OCI-LY7 (cell line): ENCODE data around the gene LTBP2. TPM values are rescaled to one million over a fixed set of nuclear protein-coding genes. Genes with fewer than 3 reads are reported as not detected.

Experiments
- BruUV-seq: library from RNA; stranded (reverse); fragments of 400-500 nt; replicated peaks from 2 replicates; lab custom pipeline; 2021; lab: Mats Ljungman, UMichigan
- CTCF ChIA-PET: fragments of 300-600 bp; sonication (Branson Sonifier 250); formaldehyde crosslinking; loops from one replicate; lab custom pipeline; 2022; ENCODE audit warnings: antibody characterized with exemption; ENCODE audit not compliant: unreplicated experiment; lab: Charles Lee
- POLR2A ChIA-PET: fragments of 300-600 bp; sonication (Branson Sonifier 250); formaldehyde crosslinking; loops from one replicate; lab custom pipeline; 2022; ENCODE audit warnings: antibody characterized with exemption; lab: Charles Lee
- DNase-seq: peaks from one replicate; pipeline ENCODE4 v3.0.0-alpha.2; 2015; ENCODE audit warnings: low spot score
- H2AFZ ChIP-seq: fragments of 200-600 bp; sonication (generic), shearing (Covaris generic); 2 replicates; pipeline ENCODE4 v1.6.1; 2014; ENCODE audit warnings: mild to moderate bottlenecking, antibody characterized with exemption, low read length, moderate library complexity
- H3K27ac ChIP-seq: fragments of 200-600 bp; sonication (generic); 2 replicates; pipeline ENCODE4 v1.5.1; 2014; ENCODE audit warnings: mixed run types, low read depth, mild to moderate bottlenecking, moderate library complexity, low read length, inconsistent platforms; ENCODE audit not compliant: poor library complexity, severe bottlenecking
- H3K36me3 ChIP-seq: fragments of 200-600 bp; sonication (generic); 2 replicates; pipeline ENCODE4 v1.6.1; 2014; ENCODE audit warnings: mild to moderate bottlenecking, antibody characterized with exemption, low read length, moderate library complexity, mixed read lengths; ENCODE audit not compliant: insufficient read depth
- H3K4me1 ChIP-seq: fragments of 200-600 bp; sonication (generic); 2 replicates; pipeline ENCODE4 v1.5.1; 2014; ENCODE audit warnings: mild to moderate bottlenecking, low read length; ENCODE audit not compliant: insufficient read depth, poor library complexity, severe bottlenecking
- H3K4me2 ChIP-seq: fragments of 200-600 bp; sonication (generic); 2 replicates; pipeline ENCODE4 v1.6.1; 2014; ENCODE audit warnings: mild to moderate bottlenecking, low read length
- H3K4me3 ChIP-seq: fragments of 200-600 bp; sonication (generic); 2 replicates; pipeline ENCODE4 v1.5.1; 2014; ENCODE audit warnings: mild to moderate bottlenecking, low read depth, low read length; ENCODE audit not compliant: poor library complexity, severe bottlenecking
- H3K79me2 ChIP-seq: fragments of 200-600 bp; sonication (generic); 2 replicates; pipeline ENCODE4 v1.6.1; 2016; ENCODE audit warnings: low read depth, mild to moderate bottlenecking, low read length, moderate library complexity, mixed read lengths; ENCODE audit not compliant: insufficient read depth
- H3K9me2 ChIP-seq: fragments of 200-600 bp; sonication (generic); 2 replicates; pipeline ENCODE4 v1.6.1; 2016; ENCODE audit warnings: mild to moderate bottlenecking, low read length, mixed read lengths; ENCODE audit not compliant: insufficient read depth
- H3K9me3 ChIP-seq: fragments of 200-600 bp; sonication (generic); 2 replicates; pipeline ENCODE4 v1.6.1; 2014; ENCODE audit warnings: mild to moderate bottlenecking, mixed run types, low read length, mixed read lengths
- H4K20me1 ChIP-seq: fragments of 200-600 bp; sonication (generic); 2 replicates; pipeline ENCODE4 v1.6.1; 2014; ENCODE audit warnings: mild to moderate bottlenecking, antibody characterized with exemption, low read length, moderate library complexity, mixed read lengths; ENCODE audit not compliant: insufficient read depth
- EZH2phosphoT487 ChIP-seq: fragments of 200-600 bp; sonication (generic); IDR thresholded peaks from 2 replicates; pipeline ENCODE4 v1.6.1; 2018; ENCODE audit warnings: low read depth, borderline replicate concordance, mild to moderate bottlenecking, mixed run types, antibody characterized with exemption, low read length, moderate library complexity, mixed read lengths
- intact Hi-C: fragments of 100-400 bp; cut with micrococcal nuclease; formaldehyde crosslinking; loops from one replicate; pipeline ENCODE4 v1.10.0; 2022; ENCODE audit not compliant: unreplicated experiment
- total RNA-seq, 2 experiments: library from RNA; depleted of rRNA in 1 of 2; stranded (reverse); fragments of >200 nt in 1 of 2; shearing (Covaris generic) in 1 of 2; gene quantifications; 2 replicates each; pipeline ENCODE4 v1.2.3, GENCODE V29; 2014 to 2022
- TF ChIP-seq, protein P1 (sequence below): fragments of 200-600 bp; sonication (generic); conservative IDR thresholded peaks from 2 replicates; pipeline ENCODE4 v1.5.1; 2014; ENCODE audit warnings: mild to moderate bottlenecking, antibody characterized with exemption, low read length, moderate library complexity, mixed read lengths

LTBP2 gene
- total RNA-seq, 2 experiments from 2014 or later = 0.15 to 0.25 TPM

DNA sequence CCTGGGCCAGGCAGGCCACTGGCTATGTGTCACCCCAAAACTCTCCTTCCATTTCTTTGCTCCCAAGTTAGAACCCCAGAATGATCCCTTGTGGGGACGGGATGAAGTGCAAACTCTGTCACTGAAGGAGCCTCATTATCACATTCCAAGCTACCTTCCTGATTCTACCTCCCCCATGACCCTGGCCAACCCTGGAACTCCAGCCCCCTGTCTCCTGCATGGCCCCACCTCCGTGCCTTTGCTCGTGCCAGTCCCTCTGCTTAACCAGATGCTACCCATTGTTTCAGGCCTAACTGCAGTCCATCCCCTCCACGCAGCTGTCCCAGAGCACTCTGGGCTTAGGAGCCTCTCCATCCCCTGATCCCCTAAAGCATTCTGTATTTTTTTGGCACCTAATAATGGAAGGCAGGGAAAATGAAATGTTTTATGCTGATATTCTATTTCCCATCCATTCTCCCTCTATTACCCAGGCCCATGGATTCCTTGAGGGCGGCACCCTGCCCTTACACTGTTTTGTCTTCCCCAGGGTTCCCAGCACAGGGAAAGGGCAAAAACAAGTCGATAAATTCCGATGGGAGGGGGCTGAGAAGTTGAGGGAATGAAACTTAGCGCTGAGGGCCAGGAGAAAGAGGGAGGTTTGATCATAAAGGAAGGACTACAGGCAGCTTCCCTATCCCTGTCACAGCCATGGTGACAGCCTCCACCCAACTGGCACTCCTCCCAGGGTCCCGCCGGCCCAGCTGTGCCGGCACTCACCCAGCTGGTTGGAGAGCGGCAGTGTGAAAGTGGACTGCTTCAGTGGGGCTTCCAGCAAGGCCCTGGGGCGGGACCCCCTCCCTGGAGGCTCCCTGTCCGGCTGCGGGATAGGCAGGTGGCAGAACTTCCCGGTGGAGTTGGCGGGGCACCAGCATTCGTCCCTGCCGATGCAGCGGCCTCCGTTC lies 60.3 kb downstream of the LTBP2 start:
- H3K27ac ChIP-seq = no peak overlapping the region
- BruUV-seq = no TSS peak
- ChIA-PET POLR2A (no interaction called here), CTCF (interaction anchor here (0.5 kb wide), 1 partner anchor 27 kb away, joined by 11 read pairs; no protein-coding TSS in a partner anchor)
- intact Hi-C loops = no loop called here
- H3K36me3 ChIP-seq = no peaks in the 10 kb centered on the region
- H3K4me3 ChIP-seq = no peak overlapping the region
- H3K4me2 ChIP-seq = no peak overlapping the region
- TF ChIP-seq EZH2phosphoT487 = no peak
- TF ChIP-seq, protein P1, sequence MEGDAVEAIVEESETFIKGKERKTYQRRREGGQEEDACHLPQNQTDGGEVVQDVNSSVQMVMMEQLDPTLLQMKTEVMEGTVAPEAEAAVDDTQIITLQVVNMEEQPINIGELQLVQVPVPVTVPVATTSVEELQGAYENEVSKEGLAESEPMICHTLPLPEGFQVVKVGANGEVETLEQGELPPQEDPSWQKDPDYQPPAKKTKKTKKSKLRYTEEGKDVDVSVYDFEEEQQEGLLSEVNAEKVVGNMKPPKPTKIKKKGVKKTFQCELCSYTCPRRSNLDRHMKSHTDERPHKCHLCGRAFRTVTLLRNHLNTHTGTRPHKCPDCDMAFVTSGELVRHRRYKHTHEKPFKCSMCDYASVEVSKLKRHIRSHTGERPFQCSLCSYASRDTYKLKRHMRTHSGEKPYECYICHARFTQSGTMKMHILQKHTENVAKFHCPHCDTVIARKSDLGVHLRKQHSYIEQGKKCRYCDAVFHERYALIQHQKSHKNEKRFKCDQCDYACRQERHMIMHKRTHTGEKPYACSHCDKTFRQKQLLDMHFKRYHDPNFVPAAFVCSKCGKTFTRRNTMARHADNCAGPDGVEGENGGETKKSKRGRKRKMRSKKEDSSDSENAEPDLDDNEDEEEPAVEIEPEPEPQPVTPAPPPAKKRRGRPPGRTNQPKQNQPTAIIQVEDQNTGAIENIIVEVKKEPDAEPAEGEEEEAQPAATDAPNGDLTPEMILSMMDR = no peak
- H3K9me2 ChIP-seq = no peaks in the 10 kb centered on the region
- H3K79me2 ChIP-seq = no peaks in the 10 kb centered on the region
- H3K4me1 ChIP-seq = peaks cover 2% of the 10 kb centered on the region
- H3K9me3 ChIP-seq = no peaks in the 10 kb centered on the region
- H4K20me1 ChIP-seq = no peaks in the 10 kb centered on the region
- DNase-seq = no peak
- no peak overlapping the region for H2AFZ ChIP-seq

DNA sequence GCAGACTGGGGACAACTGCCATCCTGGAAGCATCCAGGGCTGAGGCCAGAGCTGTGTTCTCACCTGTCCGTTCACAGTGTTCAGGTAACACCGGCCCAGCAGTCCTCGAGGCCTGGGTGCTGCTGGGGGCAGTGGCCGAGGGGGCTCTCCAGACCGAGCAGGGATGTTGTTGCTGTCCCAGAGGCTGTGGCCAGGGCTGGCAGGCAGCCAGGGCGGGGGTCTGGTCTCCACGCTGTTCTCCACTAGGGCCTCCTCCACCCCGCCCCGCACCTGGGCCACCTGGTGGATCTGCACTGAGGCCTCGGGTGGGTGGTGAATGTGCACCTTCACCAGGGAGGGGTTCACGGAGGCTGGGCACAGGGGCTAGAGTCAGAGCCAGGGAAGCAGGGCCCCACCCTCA lies 61.0 kb downstream of the LTBP2 start:
- ChIA-PET CTCF (no interaction called here), POLR2A (no interaction called here)
- no peaks in the 10 kb centered on the region for H3K36me3 ChIP-seq
- H2AFZ ChIP-seq = no peak overlapping the region
- no peak for DNase-seq
- intact Hi-C loops = no loop called here
- no peaks in the 10 kb centered on the region for H3K79me2 ChIP-seq
- no peak overlapping the region for H3K4me2 ChIP-seq
- H3K4me3 ChIP-seq = no peak overlapping the region
- no TSS peak for BruUV-seq
- H3K27ac ChIP-seq = no peak overlapping the region
- no peaks in the 10 kb centered on the region for H3K9me2 ChIP-seq
- TF ChIP-seq EZH2phosphoT487 = no peak
- TF ChIP-seq, protein P1 = no peak
- H4K20me1 ChIP-seq = no peaks in the 10 kb centered on the region
- peaks cover 2% of the 10 kb centered on the region for H3K4me1 ChIP-seq
- no peaks in the 10 kb centered on the region for H3K9me3 ChIP-seq

DNA sequence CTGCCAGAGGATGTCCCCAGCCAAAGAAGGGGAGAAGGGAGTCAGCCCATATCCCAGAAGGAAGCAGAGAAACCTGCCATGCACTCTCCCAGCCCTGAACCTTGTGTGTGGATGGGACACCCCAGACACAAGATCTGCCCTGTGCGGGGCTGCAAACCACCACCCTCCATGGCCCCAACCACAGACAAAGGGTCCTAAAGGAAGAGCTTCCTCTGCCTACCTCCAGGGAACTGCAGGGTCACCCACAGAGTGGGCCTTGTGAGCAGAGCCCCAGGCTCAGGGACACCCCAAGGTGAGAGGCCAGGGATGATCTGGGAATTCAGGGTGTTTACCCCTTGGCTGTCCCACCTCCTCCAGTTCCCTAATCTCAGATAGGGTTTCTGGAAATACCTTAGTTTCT lies 62.0 kb downstream of the LTBP2 start:
- no peak for TF ChIP-seq EZH2phosphoT487
- TF ChIP-seq, protein P1 = no peak
- Histone ChIP-seq H3K27ac (no peak overlapping the region), H4K20me1 (no peaks in the 10 kb centered on the region), H3K4me3 (no peak overlapping the region), H3K36me3 (no peaks in the 10 kb centered on the region), H3K4me2 (no peak overlapping the region), H3K79me2 (no peaks in the 10 kb centered on the region), H3K9me2 (no peaks in the 10 kb centered on the region), H2AFZ (no peak overlapping the region), H3K4me1 (peaks cover 2% of the 10 kb centered on the region), H3K9me3 (no peaks in the 10 kb centered on the region)
- CTCF ChIA-PET = no interaction called here
- intact Hi-C loops = no loop called here
- no TSS peak for BruUV-seq
- POLR2A ChIA-PET = no interaction called here
- no peak for DNase-seq
